GM12873 (cell line): Measurements from ENCODE around the gene ANK3.

Experiments
- CTCF ChIP-seq: IDR thresholded peaks from 2 replicates; pipeline ENCODE4 v1.5.1; 2012; ENCODE audit warnings: low read depth, mild to moderate bottlenecking, moderate library complexity, low read length, control low read depth; ENCODE audit not compliant: insufficient read depth; ENCODE audit errors: missing control alignments

Gene ANK3

GRCh38 chr10:60343254-60343653 is 46.4 kb downstream of the ANK3 start:
- no peak for TF ChIP-seq CTCF

- TF ChIP-seq CTCF, result no peak
Measured at GRCh38 chr10:60341969-60342368, 47.7 kb downstream of the ANK3 start.

GRCh38 chr10:60340973-60341372 is 48.7 kb downstream of the ANK3 start:
- no peak for TF ChIP-seq CTCF

GRCh38 chr10:60339757-60340156 is 49.9 kb downstream of the ANK3 start:
- TF ChIP-seq CTCF, result no peak

- TF ChIP-seq CTCF, result no peak
Measured at GRCh38 chr10:60338786-60339185, 50.9 kb downstream of the ANK3 start.

- TF ChIP-seq CTCF, result no peak
Measured at GRCh38 chr10:60338002-60338564, 51.6 kb downstream of the ANK3 start.

- no peak for TF ChIP-seq CTCF
Measured at GRCh38 chr10:60336901-60337630, 52.6 kb downstream of the ANK3 start.
